H1 (cell line): Measurements from ENCODE around the gene ICA1.

Experiments
- CTCF ChIP-seq, 3 experiments: IDR thresholded peaks; 1 replicate in 2 of 3; 2 replicates in 1 of 3; pipeline versions ENCODE4 v1.5.1 to v1.6.1; 2011; ENCODE audit warnings: low read length in 3 of 3, mild to moderate bottlenecking in 3 of 3, inconsistent platforms in 2 of 3, low read depth in 1 of 3, moderate library complexity in 1 of 3; ENCODE audit not compliant: insufficient read depth in 1 of 3; ENCODE audit errors: control extremely low read depth in 1 of 3
- EZH2 ChIP-seq: fragments of 200-600 bp; sonication (generic); IDR thresholded peaks from 2 replicates; pipeline ENCODE4 v1.7.1; 2012; ENCODE audit warnings: low read depth, mild to moderate bottlenecking, moderate library complexity, low read length, inconsistent platforms; ENCODE audit not compliant: severe bottlenecking
- HDAC2 ChIP-seq, 2 experiments: fragments of 300-600 bp in 1 of 2; sonication (generic) in 1 of 2; IDR thresholded peaks; 2 replicates each; pipeline ENCODE4 v1.6.1; 2011 to 2012; ENCODE audit warnings: low read depth in 2 of 2, low read length in 2 of 2, mild to moderate bottlenecking in 2 of 2, moderate library complexity in 2 of 2, borderline replicate concordance in 1 of 2, inconsistent platforms in 1 of 2
- HDAC6 ChIP-seq: IDR thresholded peaks from one replicate; pipeline ENCODE4 v1.7.1; 2012; ENCODE audit warnings: low read depth, mild to moderate bottlenecking, inconsistent platforms, low read length, moderate library complexity
- POLR2A ChIP-seq, 2 experiments: IDR thresholded peaks; 1 replicate in 1 of 2; 2 replicates in 1 of 2; pipeline ENCODE4 v1.6.1; 2011; ENCODE audit warnings: low read depth in 2 of 2, low read length in 2 of 2, mild to moderate bottlenecking in 2 of 2; ENCODE audit errors: control extremely low read depth in 1 of 2
- RBBP5 ChIP-seq: IDR thresholded peaks from 2 replicates; pipeline ENCODE4 v1.7.1; 2012; ENCODE audit warnings: low read depth, mild to moderate bottlenecking, inconsistent platforms, low read length, moderate library complexity, borderline replicate concordance
- SIN3A ChIP-seq, 2 experiments: IDR thresholded peaks in 1 of 2; conservative IDR thresholded peaks in 1 of 2; 2 replicates each; pipeline ENCODE4 v1.6.1; 2011 to 2012; ENCODE audit warnings: low read length in 2 of 2, improper control_type of control experiment in 1 of 2, low read depth in 1 of 2, mild to moderate bottlenecking in 1 of 2
- SP1 ChIP-seq: IDR thresholded peaks from 2 replicates; pipeline ENCODE4 v1.6.1; 2011; ENCODE audit warnings: low read depth, low read length
- SP4 ChIP-seq: IDR thresholded peaks from 2 replicates; pipeline ENCODE4 v1.6.1; 2012; ENCODE audit warnings: low read length, inconsistent platforms
- TAF1 ChIP-seq: IDR thresholded peaks from 2 replicates; pipeline ENCODE4 v1.6.1; 2011; ENCODE audit warnings: mild to moderate bottlenecking, low read depth, low read length
- TBP ChIP-seq: IDR thresholded peaks from 2 replicates; pipeline ENCODE4 v1.6.1; 2011; ENCODE audit warnings: low read depth, low read length, improper control_type of control experiment

DNA sequence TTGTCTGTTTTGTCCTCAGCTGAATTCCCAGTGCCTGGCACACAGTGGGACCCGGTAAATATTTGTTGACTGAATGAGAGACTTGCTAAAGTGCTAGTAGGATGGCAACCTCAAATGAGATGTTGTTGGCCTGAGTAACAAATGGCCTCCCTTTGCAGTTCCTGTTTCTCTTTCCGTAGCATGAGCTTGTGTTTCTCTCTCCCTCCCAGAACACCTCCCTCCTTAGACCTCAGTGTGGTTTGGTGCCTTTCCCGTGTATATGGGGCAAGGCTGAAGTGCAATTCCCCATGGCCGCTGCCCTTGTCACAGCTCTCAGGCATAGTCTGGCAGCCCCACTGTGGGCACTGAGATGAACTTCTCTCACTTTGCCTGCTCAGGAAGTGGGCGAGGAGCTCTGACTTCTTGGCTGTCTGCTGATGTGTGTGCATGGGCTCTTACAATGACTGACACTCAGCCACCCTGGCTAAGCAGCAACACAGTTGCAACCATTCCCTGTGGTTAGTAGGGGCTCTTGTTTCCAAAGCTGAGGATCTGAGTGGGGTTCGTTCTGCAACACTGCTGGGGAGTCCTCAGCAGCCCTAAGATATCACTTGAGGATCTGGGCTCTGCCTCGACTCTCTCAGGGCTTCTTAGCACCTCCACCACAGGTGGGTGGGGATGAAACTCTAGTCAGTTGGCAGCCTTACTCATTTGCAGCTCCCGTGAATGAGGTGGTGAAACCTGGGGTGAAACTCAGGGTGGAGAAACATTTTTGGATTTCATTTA is 136.1 kb downstream of the ICA1 start:
- TF ChIP-seq SP4 (no peak), CTCF (IDR thresholded peaks at IDR 0.05; ENCODE audit: control extremely low read depth in 1 of 3, insufficient read depth in 1 of 3, low read depth in 1 of 3, low read length in 3 of 3) (no peak), SIN3A (conservative IDR thresholded peaks at IDR 0.05 in 1 of 2, IDR thresholded peaks at IDR 0.05 in 1 of 2; ENCODE audit: low read depth in 1 of 2, low read length in 2 of 2) (no peak), EZH2 (no peak), POLR2A (IDR thresholded peaks at IDR 0.05; ENCODE audit: control extremely low read depth in 1 of 2, low read depth in 2 of 2, low read length in 2 of 2) (no peak), RBBP5 (no peak), TBP (no peak), HDAC2 (IDR thresholded peaks at IDR 0.05; ENCODE audit: borderline replicate concordance in 1 of 2, low read depth in 2 of 2, low read length in 2 of 2) (no peak), TAF1 (no peak), SP1 (no peak), HDAC6 (no peak)
